ENCODE results near the gene NME4. TPM values are rescaled to one million over a fixed set of nuclear protein-coding genes. Genes with fewer than 3 reads are reported as not detected.

Gene NME4
- total and polyA plus RNA-seq, 10 of the 15 experiments (the other 5 are each of a cell fraction or from before 2014, with no cell fraction given) = 11.0 to 235 (median 97.7) TPM

- TF ChIP-seq ATF7 (IDR thresholded peaks at IDR 0.05; ENCODE audit: low read depth) (peak; percentile 42; the same call in 1 of the 2 replicates), ZSCAN29 (IDR thresholded peaks at IDR 0.05) (no peak), CEBPB (IDR thresholded peaks at IDR 0.05; ENCODE audit: borderline replicate concordance in 1 of 2, low read depth in 2 of 2, low read length in 2 of 2) (no peak), EED (IDR thresholded peaks at IDR 0.05; ENCODE audit: low read depth) (no peak), CBFB (IDR thresholded peaks at IDR 0.05; ENCODE audit: low read depth) (peak; percentile 39; the same call in 1 of the 2 replicates), ETV6 (conservative IDR thresholded peaks at IDR 0.05 in 1 of 2, IDR thresholded peaks at IDR 0.05 in 1 of 2; ENCODE audit: borderline replicate concordance in 1 of 2, low read depth in 1 of 2) (no peak), PAX5 (IDR thresholded peaks at IDR 0.05; ENCODE audit: borderline replicate concordance, low read depth, low read length) (no peak), NR2C2 (IDR thresholded peaks at IDR 0.05; ENCODE audit: borderline replicate concordance, control insufficient read depth, insufficient read length, low read depth) (no peak), RAD21 (IDR thresholded peaks at IDR 0.05; ENCODE audit: insufficient read depth, low read depth, low read length) (peak; percentile 77), EP300 (IDR thresholded peaks at IDR 0.05; ENCODE audit: borderline replicate concordance in 1 of 2, control insufficient read depth in 1 of 2, low read depth in 2 of 2, low read length in 2 of 2) (no peak), NFYB (IDR thresholded peaks at IDR 0.05; ENCODE audit: insufficient read depth, low read depth, low read length) (no peak), KAT2A (conservative IDR thresholded peaks at IDR 0.05; ENCODE audit: control insufficient read depth, low read depth, low read length) (no peak), SMC3 (IDR thresholded peaks at IDR 0.05; ENCODE audit: borderline replicate concordance, low read length) (peak; percentile 30; the same call in 1 of the 2 replicates), HCFC1 (IDR thresholded peaks at IDR 0.05; ENCODE audit: low read length) (no peak), BHLHE40 (IDR thresholded peaks at IDR 0.05; ENCODE audit: borderline replicate concordance in 1 of 2, low read depth in 2 of 2, low read length in 1 of 2) (no peak), POLR2A (IDR thresholded peaks at IDR 0.05; ENCODE audit: low read depth, low read length) (no peak), ESRRA (IDR thresholded peaks at IDR 0.05; ENCODE audit: low read length) (no peak), IKZF2 (IDR thresholded peaks at IDR 0.05) (no peak), SIN3A (IDR thresholded peaks at IDR 0.05; ENCODE audit: low read depth, low read length) (no peak), ZNF274 (IDR thresholded peaks at IDR 0.05; ENCODE audit: insufficient read depth, insufficient read length) (no peak), JUNB (IDR thresholded peaks at IDR 0.05) (no peak), SRF (IDR thresholded peaks at IDR 0.05; ENCODE audit: low read depth in 2 of 2, low read length in 2 of 2) (no peak)
- TF ChIP-seq, protein P1, sequence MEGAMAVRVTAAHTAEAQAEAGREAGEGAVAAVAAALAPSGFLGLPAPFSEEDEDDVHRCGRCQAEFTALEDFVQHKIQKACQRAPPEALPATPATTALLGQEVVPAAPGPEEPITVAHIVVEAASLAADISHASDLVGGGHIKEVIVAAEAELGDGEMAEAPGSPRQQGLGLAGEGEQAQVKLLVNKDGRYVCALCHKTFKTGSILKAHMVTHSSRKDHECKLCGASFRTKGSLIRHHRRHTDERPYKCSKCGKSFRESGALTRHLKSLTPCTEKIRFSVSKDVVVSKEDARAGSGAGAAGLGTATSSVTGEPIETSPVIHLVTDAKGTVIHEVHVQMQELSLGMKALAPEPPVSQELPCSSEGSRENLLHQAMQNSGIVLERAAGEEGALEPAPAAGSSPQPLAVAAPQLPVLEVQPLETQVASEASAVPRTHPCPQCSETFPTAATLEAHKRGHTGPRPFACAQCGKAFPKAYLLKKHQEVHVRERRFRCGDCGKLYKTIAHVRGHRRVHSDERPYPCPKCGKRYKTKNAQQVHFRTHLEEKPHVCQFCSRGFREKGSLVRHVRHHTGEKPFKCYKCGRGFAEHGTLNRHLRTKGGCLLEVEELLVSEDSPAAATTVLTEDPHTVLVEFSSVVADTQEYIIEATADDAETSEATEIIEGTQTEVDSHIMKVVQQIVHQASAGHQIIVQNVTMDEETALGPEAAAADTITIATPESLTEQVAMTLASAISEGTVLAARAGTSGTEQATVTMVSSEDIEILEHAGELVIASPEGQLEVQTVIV (IDR thresholded peaks at IDR 0.05; ENCODE audit: borderline replicate concordance, partially characterized antibody) = no peak
- TF ChIP-seq, protein P2, sequence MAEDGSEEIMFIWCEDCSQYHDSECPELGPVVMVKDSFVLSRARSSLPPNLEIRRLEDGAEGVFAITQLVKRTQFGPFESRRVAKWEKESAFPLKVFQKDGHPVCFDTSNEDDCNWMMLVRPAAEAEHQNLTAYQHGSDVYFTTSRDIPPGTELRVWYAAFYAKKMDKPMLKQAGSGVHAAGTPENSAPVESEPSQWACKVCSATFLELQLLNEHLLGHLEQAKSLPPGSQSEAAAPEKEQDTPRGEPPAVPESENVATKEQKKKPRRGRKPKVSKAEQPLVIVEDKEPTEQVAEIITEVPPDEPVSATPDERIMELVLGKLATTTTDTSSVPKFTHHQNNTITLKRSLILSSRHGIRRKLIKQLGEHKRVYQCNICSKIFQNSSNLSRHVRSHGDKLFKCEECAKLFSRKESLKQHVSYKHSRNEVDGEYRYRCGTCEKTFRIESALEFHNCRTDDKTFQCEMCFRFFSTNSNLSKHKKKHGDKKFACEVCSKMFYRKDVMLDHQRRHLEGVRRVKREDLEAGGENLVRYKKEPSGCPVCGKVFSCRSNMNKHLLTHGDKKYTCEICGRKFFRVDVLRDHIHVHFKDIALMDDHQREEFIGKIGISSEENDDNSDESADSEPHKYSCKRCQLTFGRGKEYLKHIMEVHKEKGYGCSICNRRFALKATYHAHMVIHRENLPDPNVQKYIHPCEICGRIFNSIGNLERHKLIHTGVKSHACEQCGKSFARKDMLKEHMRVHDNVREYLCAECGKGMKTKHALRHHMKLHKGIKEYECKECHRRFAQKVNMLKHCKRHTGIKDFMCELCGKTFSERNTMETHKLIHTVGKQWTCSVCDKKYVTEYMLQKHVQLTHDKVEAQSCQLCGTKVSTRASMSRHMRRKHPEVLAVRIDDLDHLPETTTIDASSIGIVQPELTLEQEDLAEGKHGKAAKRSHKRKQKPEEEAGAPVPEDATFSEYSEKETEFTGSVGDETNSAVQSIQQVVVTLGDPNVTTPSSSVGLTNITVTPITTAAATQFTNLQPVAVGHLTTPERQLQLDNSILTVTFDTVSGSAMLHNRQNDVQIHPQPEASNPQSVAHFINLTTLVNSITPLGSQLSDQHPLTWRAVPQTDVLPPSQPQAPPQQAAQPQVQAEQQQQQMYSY (CRISPR knock-in tag; IDR thresholded peaks at IDR 0.05) = no peak
These were observed 5.1 kb upstream of the NME4 start (continued) for GRCh38 chr16:391885-392335.
